Thyroid gland (tissue), 4 donors: ENCODE data around the gene TANGO2.

Experiments
- POLR2A ChIP-seq, 2 donors: fragments of 450-650 bp; IDR thresholded peaks; one replicate each; pipeline ENCODE4 v1.6.1; 2017; ENCODE audit warnings: antibody characterized with exemption in 2 of 2, mild to moderate bottlenecking in 2 of 2, moderate library complexity in 1 of 2
- TF ChIP-seq, protein P1 (sequence below), 6 experiments: fragments of 200-600 bp in 3 of 6; fragments of 450-650 bp in 3 of 6; sonication (generic) in 3 of 6; IDR thresholded peaks; one replicate each; pipeline ENCODE4 v1.5.1; 2016 to 2019; ENCODE audit warnings: antibody characterized with exemption in 6 of 6, mild to moderate bottlenecking in 2 of 6, inconsistent platforms in 1 of 6, moderate library complexity in 1 of 6

DNA sequence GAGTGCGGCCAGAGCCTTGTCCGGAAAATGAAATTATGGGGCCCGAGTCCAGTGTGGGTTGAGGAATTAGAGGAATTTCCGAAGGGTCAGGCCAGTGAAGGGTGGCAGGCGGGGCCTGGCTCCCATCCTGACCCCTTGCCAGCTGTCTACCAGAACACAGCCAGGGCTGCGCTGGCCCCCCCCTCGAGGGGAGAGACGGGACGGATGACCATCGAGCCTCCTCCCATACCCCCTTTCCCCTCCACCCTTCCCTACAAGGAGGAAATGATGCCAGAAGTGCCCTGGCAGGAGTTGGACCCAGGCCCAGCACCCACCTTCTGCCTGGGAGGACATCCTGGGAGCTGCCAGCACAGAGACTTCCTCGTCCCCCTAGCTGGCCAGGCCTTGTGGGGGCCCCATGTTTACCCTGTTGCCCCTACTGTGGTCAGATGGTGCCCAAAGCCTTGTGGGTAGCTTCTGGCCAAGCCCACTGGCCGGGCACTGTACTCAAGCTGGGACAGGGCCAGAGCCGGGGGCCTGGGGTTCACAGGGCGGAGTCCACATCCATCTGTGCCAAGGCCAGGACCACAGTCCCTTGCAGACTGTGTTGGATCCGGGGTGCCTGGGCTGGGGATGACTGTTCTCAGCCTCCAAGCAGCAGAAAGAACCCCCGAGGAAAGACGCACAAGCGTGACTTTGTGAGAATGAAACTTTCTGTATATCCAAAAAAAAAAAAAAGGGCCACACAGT lies 25.1 kb upstream of the TANGO2 start:
- TF ChIP-seq, protein P1, sequence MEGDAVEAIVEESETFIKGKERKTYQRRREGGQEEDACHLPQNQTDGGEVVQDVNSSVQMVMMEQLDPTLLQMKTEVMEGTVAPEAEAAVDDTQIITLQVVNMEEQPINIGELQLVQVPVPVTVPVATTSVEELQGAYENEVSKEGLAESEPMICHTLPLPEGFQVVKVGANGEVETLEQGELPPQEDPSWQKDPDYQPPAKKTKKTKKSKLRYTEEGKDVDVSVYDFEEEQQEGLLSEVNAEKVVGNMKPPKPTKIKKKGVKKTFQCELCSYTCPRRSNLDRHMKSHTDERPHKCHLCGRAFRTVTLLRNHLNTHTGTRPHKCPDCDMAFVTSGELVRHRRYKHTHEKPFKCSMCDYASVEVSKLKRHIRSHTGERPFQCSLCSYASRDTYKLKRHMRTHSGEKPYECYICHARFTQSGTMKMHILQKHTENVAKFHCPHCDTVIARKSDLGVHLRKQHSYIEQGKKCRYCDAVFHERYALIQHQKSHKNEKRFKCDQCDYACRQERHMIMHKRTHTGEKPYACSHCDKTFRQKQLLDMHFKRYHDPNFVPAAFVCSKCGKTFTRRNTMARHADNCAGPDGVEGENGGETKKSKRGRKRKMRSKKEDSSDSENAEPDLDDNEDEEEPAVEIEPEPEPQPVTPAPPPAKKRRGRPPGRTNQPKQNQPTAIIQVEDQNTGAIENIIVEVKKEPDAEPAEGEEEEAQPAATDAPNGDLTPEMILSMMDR (IDR thresholded peaks at IDR 0.05): no peak
- TF ChIP-seq POLR2A (IDR thresholded peaks at IDR 0.05): no peak
